Measurements from ENCODE around the gene CEMIP.

CEMIP gene

DNA sequence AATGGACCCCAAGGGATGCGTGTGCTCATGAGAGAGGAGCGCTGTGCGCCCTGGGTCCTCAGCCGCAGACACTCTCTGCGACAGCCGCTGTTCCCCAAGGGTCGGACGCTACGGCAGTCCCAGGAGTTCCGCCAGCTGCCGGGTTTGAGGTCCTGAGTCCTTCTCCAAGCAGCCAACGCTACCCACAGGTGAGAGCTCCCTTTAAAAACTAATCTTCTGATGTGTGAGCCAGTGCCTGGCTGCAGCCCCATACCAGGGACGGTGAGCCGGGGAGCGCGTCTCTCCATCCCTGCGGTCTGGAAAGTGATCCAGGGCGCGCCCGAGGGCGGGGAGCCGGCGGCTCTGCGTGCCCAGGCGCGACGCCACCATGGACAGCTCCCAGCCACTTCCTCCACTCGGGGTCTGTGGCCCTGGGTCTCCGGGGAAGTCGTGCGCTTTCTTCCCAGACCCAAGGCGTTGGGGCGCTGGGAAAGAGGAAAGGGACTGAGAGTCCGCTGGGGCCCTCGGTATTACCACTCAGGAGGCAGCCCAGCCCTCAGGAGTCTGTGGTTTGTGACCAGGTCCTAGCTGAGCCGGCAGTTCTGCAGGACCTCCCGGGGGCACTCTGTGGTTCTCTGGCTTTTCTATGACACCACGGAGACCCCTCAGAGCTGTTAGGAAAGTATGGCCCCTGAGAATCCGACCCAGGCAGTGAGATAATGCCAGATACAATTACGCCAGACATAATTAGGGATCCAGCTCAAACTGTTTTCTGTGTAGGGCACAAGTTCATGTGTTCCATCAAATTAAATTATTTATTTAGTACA is 1.4 kb downstream of the CEMIP start:
- H3K9ac ChIP-seq (ENCODE audit: low read depth in 1 of 2, low read length in 2 of 2): no peak overlapping the region
- H3K9me3 ChIP-seq (ENCODE audit: control insufficient read depth in 1 of 2, low read length in 2 of 2): no peaks in the 10 kb centered on the region
- H3K4me1 ChIP-seq (ENCODE audit: control insufficient read depth in 1 of 2, insufficient read depth in 2 of 2, low read length in 2 of 2): peaks cover 14 to 16% of the 10 kb centered on the region in 2 donors
- H3K27ac ChIP-seq (ENCODE audit: low read depth, low read length): no peak overlapping the region
- peak overlapping the region; percentile 58 to 65 for H3K4me3 ChIP-seq (ENCODE audit: low read depth in 1 of 2, low read length in 2 of 2)
- peaks cover 22 to 24% of the 10 kb centered on the region in 2 donors for H3K27me3 ChIP-seq (ENCODE audit: control insufficient read depth in 1 of 2, insufficient read depth in 2 of 2, low read length in 2 of 2)
- no peaks in the 10 kb centered on the region for H3K36me3 ChIP-seq (ENCODE audit: control insufficient read depth in 1 of 2, insufficient read depth in 2 of 2, low read length in 2 of 2)

DNA sequence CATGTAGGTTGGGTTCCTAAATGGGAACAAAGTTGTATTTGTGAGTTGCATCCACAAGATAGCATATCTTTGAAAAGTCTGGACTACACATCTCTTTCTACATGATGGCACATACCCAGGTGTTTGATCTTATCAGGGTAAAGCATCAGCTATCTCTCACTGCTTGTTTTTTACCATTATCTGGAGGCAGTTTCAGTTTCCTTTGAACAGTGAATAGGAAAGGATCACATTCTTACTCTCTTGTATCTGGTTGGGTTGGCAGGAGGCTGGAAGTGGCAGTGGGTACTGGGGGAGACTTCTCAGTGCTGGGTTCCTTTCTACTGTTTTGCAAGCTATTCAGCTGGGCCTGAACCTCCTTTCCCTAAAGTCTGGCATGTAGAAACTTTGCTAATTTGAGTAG is 4.1 kb downstream of the CEMIP start:
- Histone ChIP-seq H3K4me1 (ENCODE audit: control insufficient read depth in 1 of 2, insufficient read depth in 2 of 2, low read length in 2 of 2) (peaks cover 14 to 16% of the 10 kb centered on the region in 2 donors), H3K36me3 (ENCODE audit: control insufficient read depth in 1 of 2, insufficient read depth in 2 of 2, low read length in 2 of 2) (no peaks in the 10 kb centered on the region), H3K9ac (ENCODE audit: low read depth in 1 of 2, low read length in 2 of 2) (no peak overlapping the region), H3K4me3 (ENCODE audit: low read depth in 1 of 2, low read length in 2 of 2) (no peak overlapping the region), H3K9me3 (ENCODE audit: control insufficient read depth in 1 of 2, low read length in 2 of 2) (no peaks in the 10 kb centered on the region), H3K27me3 (ENCODE audit: control insufficient read depth in 1 of 2, insufficient read depth in 2 of 2, low read length in 2 of 2) (peaks cover 18 to 22% of the 10 kb centered on the region in 2 donors), H3K27ac (ENCODE audit: low read depth, low read length) (no peak overlapping the region)

DNA sequence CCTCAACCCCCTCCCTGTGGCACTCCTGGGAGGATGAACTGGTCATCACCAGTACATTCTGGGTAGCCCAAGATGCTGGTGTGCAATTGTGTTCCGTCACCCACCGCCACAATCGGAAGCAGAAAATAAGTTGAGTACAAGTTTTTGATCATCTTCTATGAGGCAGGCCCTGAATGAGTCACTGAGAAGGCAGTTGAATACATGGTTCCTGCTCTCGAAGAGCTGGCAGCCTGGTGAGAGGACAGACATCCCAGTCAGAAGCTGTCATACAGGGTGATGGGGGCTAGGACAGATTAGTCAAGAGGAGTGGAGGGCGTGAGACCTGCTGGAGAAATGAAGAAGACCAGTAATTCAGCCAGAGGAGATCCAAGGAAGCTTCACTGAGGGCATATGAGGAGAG is 6.2 kb downstream of the CEMIP start:
- Histone ChIP-seq H3K9ac (ENCODE audit: low read depth in 1 of 2, low read length in 2 of 2) (no peak overlapping the region), H3K36me3 (ENCODE audit: control insufficient read depth in 1 of 2, insufficient read depth in 2 of 2, low read length in 2 of 2) (no peaks in the 10 kb centered on the region), H3K27me3 (ENCODE audit: control insufficient read depth in 1 of 2, insufficient read depth in 2 of 2, low read length in 2 of 2) (peaks cover 4 to 5% of the 10 kb centered on the region in 2 donors), H3K4me3 (ENCODE audit: low read depth in 1 of 2, low read length in 2 of 2) (no peak overlapping the region), H3K27ac (ENCODE audit: low read depth, low read length) (no peak overlapping the region), H3K9me3 (ENCODE audit: control insufficient read depth in 1 of 2, low read length in 2 of 2) (no peaks in the 10 kb centered on the region), H3K4me1 (ENCODE audit: control insufficient read depth in 1 of 2, insufficient read depth in 2 of 2, low read length in 2 of 2) (peaks cover 1 to 4% of the 10 kb centered on the region in 2 donors)

DNA sequence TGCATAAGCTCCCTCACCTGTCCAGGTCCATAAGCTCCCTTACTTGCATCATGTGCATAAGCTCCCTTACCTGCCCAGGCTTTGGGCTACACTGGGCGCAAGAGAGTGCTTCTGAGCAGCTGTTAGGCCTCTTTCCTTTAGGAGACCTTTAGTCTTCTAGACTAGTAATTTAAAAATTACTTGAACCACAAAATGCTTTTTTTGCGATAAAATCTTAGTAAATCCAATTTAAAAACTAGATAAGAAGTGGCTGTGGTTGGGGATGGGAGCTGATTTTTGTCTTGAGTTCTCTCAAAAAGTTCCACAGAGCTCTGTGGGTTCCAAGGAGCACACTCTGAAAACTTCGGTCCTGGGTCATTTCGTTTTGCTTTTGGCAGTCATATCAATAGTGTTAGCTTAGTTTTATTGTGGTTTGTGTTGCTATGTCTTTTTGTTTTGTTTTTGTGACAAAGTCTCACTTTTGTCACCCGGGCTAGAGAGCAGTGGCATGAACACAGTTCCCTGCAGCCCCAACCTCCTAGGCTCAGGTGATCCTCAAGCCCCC is 6.7 kb downstream of the CEMIP start:
- Histone ChIP-seq H3K9me3 (ENCODE audit: control insufficient read depth in 1 of 2, low read length in 2 of 2) (no peaks in the 10 kb centered on the region), H3K36me3 (ENCODE audit: control insufficient read depth in 1 of 2, insufficient read depth in 2 of 2, low read length in 2 of 2) (no peaks in the 10 kb centered on the region), H3K4me3 (ENCODE audit: low read depth in 1 of 2, low read length in 2 of 2) (no peak overlapping the region), H3K27me3 (ENCODE audit: control insufficient read depth in 1 of 2, insufficient read depth in 2 of 2, low read length in 2 of 2) (peaks cover under 1 to 3% of the 10 kb centered on the region in 2 donors), H3K4me1 (ENCODE audit: control insufficient read depth in 1 of 2, insufficient read depth in 2 of 2, low read length in 2 of 2) (no peaks in the 10 kb centered on the region), H3K27ac (ENCODE audit: low read depth, low read length) (no peak overlapping the region), H3K9ac (ENCODE audit: low read depth in 1 of 2, low read length in 2 of 2) (no peak overlapping the region)

DNA sequence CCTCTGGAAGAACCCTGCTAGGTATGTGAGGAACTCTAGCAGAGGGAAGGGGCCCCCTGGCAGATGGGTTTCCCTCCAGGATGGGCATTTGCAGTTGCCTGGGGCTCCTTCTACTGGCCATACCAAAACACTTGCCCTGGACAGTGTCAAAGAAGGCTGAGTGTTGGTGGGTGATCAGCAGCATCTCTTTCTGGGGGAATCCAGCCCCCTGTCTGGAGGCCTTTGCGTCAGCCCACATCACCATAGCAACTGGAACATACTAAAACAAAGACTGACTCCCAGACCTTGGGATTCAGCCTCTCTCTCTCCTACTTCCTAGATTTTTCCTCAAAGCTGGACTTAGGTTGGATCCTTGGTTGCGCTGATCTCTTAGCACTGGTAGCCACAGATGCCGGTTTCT is 8.1 kb downstream of the CEMIP start:
- Histone ChIP-seq H3K9ac (ENCODE audit: low read depth in 1 of 2, low read length in 2 of 2) (no peak overlapping the region), H3K27ac (ENCODE audit: low read depth, low read length) (no peak overlapping the region), H3K9me3 (ENCODE audit: control insufficient read depth in 1 of 2, low read length in 2 of 2) (no peaks in the 10 kb centered on the region)

DNA sequence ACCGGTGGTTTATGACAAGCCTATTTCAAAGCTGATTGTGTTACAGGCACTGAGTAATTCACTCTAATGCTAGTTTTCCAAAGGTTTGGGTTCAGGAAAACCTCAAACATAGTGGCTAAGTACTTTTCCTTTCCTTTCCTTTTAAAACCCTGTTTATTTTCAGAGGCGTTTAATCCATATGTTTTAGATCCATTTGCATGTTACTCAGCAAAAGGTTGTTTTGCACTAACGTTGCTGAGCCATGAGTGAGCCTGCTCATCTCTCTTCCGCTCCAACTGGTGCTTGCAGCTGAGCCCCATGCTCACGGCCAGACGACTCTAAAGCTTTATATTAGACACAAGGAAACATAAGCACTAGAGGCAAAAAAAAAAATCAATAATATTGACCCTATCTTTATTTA is 9.4 kb downstream of the CEMIP start:
- no peaks in the 10 kb centered on the region for H3K36me3 ChIP-seq (ENCODE audit: control insufficient read depth in 1 of 2, insufficient read depth in 2 of 2, low read length in 2 of 2)
- no peaks in the 10 kb centered on the region for H3K4me1 ChIP-seq (ENCODE audit: control insufficient read depth in 1 of 2, insufficient read depth in 2 of 2, low read length in 2 of 2)
- H3K4me3 ChIP-seq (ENCODE audit: low read depth in 1 of 2, low read length in 2 of 2): no peak overlapping the region
- no peaks in the 10 kb centered on the region for H3K9me3 ChIP-seq (ENCODE audit: control insufficient read depth in 1 of 2, low read length in 2 of 2)
- no peak overlapping the region for H3K27ac ChIP-seq (ENCODE audit: low read depth, low read length)
- no peak overlapping the region for H3K9ac ChIP-seq (ENCODE audit: low read depth in 1 of 2, low read length in 2 of 2)
- H3K27me3 ChIP-seq (ENCODE audit: control insufficient read depth in 1 of 2, insufficient read depth in 2 of 2, low read length in 2 of 2): no peaks in the 10 kb centered on the region

More for the DNA sequence above, 8.1 kb downstream of the CEMIP start:
- Histone ChIP-seq H3K4me3 (ENCODE audit: low read depth in 1 of 2, low read length in 2 of 2) (no peak overlapping the region), H3K27me3 (ENCODE audit: control insufficient read depth in 1 of 2, insufficient read depth in 2 of 2, low read length in 2 of 2) (peaks cover 0 to 1% of the 10 kb centered on the region in 2 donors), H3K36me3 (ENCODE audit: control insufficient read depth in 1 of 2, insufficient read depth in 2 of 2, low read length in 2 of 2) (no peaks in the 10 kb centered on the region), H3K4me1 (ENCODE audit: control insufficient read depth in 1 of 2, insufficient read depth in 2 of 2, low read length in 2 of 2) (no peaks in the 10 kb centered on the region)

DNA sequence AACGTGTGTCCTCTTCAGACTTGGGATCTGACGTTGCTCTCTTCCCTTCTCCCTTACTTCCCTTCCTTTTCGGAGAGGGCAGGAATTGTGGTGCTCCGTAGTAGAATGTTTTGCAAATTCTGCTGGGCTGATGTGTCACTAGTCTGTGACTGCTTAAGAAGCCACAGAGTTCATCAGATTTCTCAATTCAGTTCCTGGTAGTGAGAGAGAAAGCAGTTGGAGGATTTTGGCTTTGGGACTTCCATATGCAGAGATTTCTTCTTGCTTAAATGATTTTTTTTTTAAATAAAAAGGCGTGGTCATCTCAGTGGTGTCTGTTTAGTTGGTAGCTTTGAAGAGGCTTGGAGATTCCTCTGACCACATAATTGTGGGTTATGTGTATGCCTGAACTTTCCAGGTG is 10.1 kb downstream of the CEMIP start:
- H3K9me3 ChIP-seq (ENCODE audit: control insufficient read depth in 1 of 2, low read length in 2 of 2): no peaks in the 10 kb centered on the region
- no peak overlapping the region for H3K27ac ChIP-seq (ENCODE audit: low read depth, low read length)
- H3K9ac ChIP-seq (ENCODE audit: low read depth in 1 of 2, low read length in 2 of 2): no peak overlapping the region
- no peak overlapping the region for H3K4me3 ChIP-seq (ENCODE audit: low read depth in 1 of 2, low read length in 2 of 2)
- no peaks in the 10 kb centered on the region for H3K36me3 ChIP-seq (ENCODE audit: control insufficient read depth in 1 of 2, insufficient read depth in 2 of 2, low read length in 2 of 2)
- H3K27me3 ChIP-seq (ENCODE audit: control insufficient read depth in 1 of 2, insufficient read depth in 2 of 2, low read length in 2 of 2): no peaks in the 10 kb centered on the region
- no peaks in the 10 kb centered on the region for H3K4me1 ChIP-seq (ENCODE audit: control insufficient read depth in 1 of 2, insufficient read depth in 2 of 2, low read length in 2 of 2)

DNA sequence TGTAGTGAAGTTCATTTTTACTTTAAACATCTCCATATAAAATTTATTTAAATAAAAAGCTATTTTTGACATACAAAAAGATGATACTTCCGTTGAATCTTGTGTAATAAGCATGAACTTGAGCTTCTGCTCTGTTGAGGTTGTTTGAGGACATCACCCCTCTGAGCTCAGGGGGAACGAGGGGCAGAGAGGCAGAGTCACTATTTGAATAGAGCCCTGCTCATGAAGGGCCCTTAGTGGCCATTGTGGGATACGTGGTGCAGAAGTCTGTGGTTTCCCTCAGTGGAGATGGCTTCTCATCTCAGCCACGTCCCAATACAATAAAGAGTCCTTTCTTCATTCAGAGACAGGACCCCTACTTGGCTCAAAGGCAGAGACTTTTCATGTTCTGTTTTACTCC is 10.6 kb downstream of the CEMIP start:
- no peaks in the 10 kb centered on the region for H3K36me3 ChIP-seq (ENCODE audit: control insufficient read depth in 1 of 2, insufficient read depth in 2 of 2, low read length in 2 of 2)
- H3K9ac ChIP-seq (ENCODE audit: low read depth in 1 of 2, low read length in 2 of 2): no peak overlapping the region
- no peaks in the 10 kb centered on the region for H3K9me3 ChIP-seq (ENCODE audit: control insufficient read depth in 1 of 2, low read length in 2 of 2)
- no peak overlapping the region for H3K27ac ChIP-seq (ENCODE audit: low read depth, low read length)
- H3K4me3 ChIP-seq (ENCODE audit: low read depth in 1 of 2, low read length in 2 of 2): no peak overlapping the region
- H3K4me1 ChIP-seq (ENCODE audit: control insufficient read depth in 1 of 2, insufficient read depth in 2 of 2, low read length in 2 of 2): no peaks in the 10 kb centered on the region
- H3K27me3 ChIP-seq (ENCODE audit: control insufficient read depth in 1 of 2, insufficient read depth in 2 of 2, low read length in 2 of 2): no peaks in the 10 kb centered on the region

DNA sequence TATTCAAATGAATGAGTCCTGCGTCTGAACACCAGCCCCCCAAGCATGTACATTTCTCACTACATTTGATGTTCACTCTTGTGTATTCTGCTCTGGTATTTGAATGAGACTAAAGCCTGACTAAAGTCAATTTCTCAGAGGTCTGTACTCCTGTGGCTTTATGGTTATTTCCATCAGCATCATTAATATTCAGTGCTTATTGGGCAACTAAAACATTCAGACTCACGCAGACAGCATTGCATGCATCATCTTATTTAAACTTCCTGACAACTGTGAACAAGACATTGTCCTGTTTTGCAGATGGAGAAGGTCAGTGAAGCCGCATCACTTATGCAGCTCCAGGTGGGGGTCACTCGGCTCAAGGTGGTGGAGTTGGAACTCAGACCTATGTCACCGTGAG is 11.1 kb downstream of the CEMIP start:
- Histone ChIP-seq H3K4me3 (ENCODE audit: low read depth in 1 of 2, low read length in 2 of 2) (no peak overlapping the region), H3K27me3 (ENCODE audit: control insufficient read depth in 1 of 2, insufficient read depth in 2 of 2, low read length in 2 of 2) (no peaks in the 10 kb centered on the region), H3K9me3 (ENCODE audit: control insufficient read depth in 1 of 2, low read length in 2 of 2) (no peaks in the 10 kb centered on the region), H3K9ac (ENCODE audit: low read depth in 1 of 2, low read length in 2 of 2) (no peak overlapping the region), H3K27ac (ENCODE audit: low read depth, low read length) (no peak overlapping the region), H3K4me1 (ENCODE audit: control insufficient read depth in 1 of 2, insufficient read depth in 2 of 2, low read length in 2 of 2) (no peaks in the 10 kb centered on the region), H3K36me3 (ENCODE audit: control insufficient read depth in 1 of 2, insufficient read depth in 2 of 2, low read length in 2 of 2) (no peaks in the 10 kb centered on the region)

DNA sequence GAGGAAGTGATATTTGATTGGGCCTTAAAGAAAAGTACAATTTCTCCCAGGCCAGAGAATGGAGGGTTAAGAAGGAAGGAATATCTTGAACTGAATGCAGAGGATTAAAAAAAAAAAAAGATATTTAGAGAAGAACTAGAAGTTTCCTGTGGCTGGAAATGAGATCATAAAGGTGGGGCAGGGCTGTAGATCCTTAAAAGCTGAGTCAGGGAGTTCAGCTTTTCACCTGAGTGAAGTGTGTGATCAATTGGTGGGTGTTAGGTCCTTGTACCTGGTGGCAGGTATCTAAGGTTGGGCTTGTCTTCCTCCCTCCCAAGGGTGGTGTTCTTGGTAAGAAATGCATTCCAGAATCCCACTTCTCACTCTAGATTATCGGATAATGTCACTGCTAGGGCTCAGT is 11.8 kb downstream of the CEMIP start:
- H3K27ac ChIP-seq (ENCODE audit: low read depth, low read length): no peak overlapping the region
- H3K27me3 ChIP-seq (ENCODE audit: control insufficient read depth in 1 of 2, insufficient read depth in 2 of 2, low read length in 2 of 2): no peaks in the 10 kb centered on the region
- H3K9me3 ChIP-seq (ENCODE audit: control insufficient read depth in 1 of 2, low read length in 2 of 2): no peaks in the 10 kb centered on the region
- no peak overlapping the region for H3K4me3 ChIP-seq (ENCODE audit: low read depth in 1 of 2, low read length in 2 of 2)
- H3K4me1 ChIP-seq (ENCODE audit: control insufficient read depth in 1 of 2, insufficient read depth in 2 of 2, low read length in 2 of 2): peaks cover 0 to under 1% of the 10 kb centered on the region in 2 donors
- no peaks in the 10 kb centered on the region for H3K36me3 ChIP-seq (ENCODE audit: control insufficient read depth in 1 of 2, insufficient read depth in 2 of 2, low read length in 2 of 2)
- H3K9ac ChIP-seq (ENCODE audit: low read depth in 1 of 2, low read length in 2 of 2): no peak overlapping the region
